Spleen (tissue), 11 donors: Measurements from ENCODE around the gene KRT77. TPM values are rescaled to one million over a fixed set of nuclear protein-coding genes. Genes with fewer than 3 reads are reported as not detected.

ENCODE experiments used
- DNase-seq: peaks from one replicate; pipeline ENCODE4 v3.0.0-alpha.2; 2020
- H3K27ac ChIP-seq, 8 donors: fragments of 200-600 bp; sonication (generic) in 7 of 8; 1 replicate in 4 of 8; 2 replicates in 4 of 8; pipeline versions ENCODE4 v1.5.0 to v1.8.0; 2016 to 2021; ENCODE audit warnings: inconsistent platforms in 4 of 8, mild to moderate bottlenecking in 4 of 8, moderate library complexity in 1 of 8
- H3K27me3 ChIP-seq, 7 donors: fragments of 200-600 bp; sonication (generic) in 6 of 7; replicated peaks in 1 of 7; 1 replicate in 4 of 7; 2 replicates in 3 of 7; pipeline versions ENCODE4 v1.5.0 to v1.8.0; 2016 to 2021; ENCODE audit warnings: inconsistent platforms in 3 of 7, mild to moderate bottlenecking in 1 of 7
- H3K36me3 ChIP-seq, 6 donors: fragments of 200-600 bp; sonication (generic) in 5 of 6; 1 replicate in 4 of 6; 2 replicates in 2 of 6; pipeline versions ENCODE4 v1.5.0 to v1.8.0; 2016 to 2021; ENCODE audit warnings: inconsistent platforms in 2 of 6
- H3K4me1 ChIP-seq, 6 donors: fragments of 200-600 bp; sonication (generic) in 5 of 6; 1 replicate in 3 of 6; 2 replicates in 3 of 6; pipeline versions ENCODE4 v1.5.0 to v1.8.0; 2016 to 2021; ENCODE audit warnings: inconsistent platforms in 3 of 6
- H3K4me3 ChIP-seq, 8 donors: fragments of 200-600 bp; sonication (generic) in 7 of 8; 1 replicate in 4 of 8; 2 replicates in 4 of 8; pipeline versions ENCODE4 v1.5.0 to v1.8.0; 2016 to 2021; ENCODE audit warnings: inconsistent platforms in 4 of 8, mild to moderate bottlenecking in 4 of 8, moderate library complexity in 2 of 8
- H3K9me3 ChIP-seq, 8 donors: fragments of 200-600 bp; sonication (generic) in 7 of 8; 1 replicate in 4 of 8; 2 replicates in 4 of 8; pipeline versions ENCODE4 v1.5.0 to v1.8.0; 2016 to 2021; ENCODE audit warnings: inconsistent platforms in 4 of 8
- POLR2A ChIP-seq, 3 donors: fragments of 450-650 bp; IDR thresholded peaks; one replicate each; pipeline ENCODE4 v1.5.1; 2017; ENCODE audit warnings: antibody characterized with exemption in 3 of 3, mild to moderate bottlenecking in 1 of 3
- POLR2AphosphoS5 ChIP-seq, 3 donors: sonication (generic); formaldehyde crosslinking; IDR thresholded peaks; one replicate each; pipeline ENCODE4 v1.5.1; 2017; ENCODE audit warnings: antibody characterized with exemption in 3 of 3
- WGBS, 5 donors: extraction: QIAGEN DNeasy Blood & Tissue Kit in 3 of 5; methylation state at CpG; one replicate each; pipeline versions ENCODE4 v1.1.5 to v1.1.7; 2013 to 2018; 5-methylcytosine and 5-hydroxymethylcytosine counted together
- intact Hi-C: fragments of 100-400 bp; cut with DNase I; formaldehyde crosslinking; loops from one replicate; pipeline ENCODE4 v1.15.0; 2023; ENCODE audit warnings: low total_unique reads
- polyA plus RNA-seq, 3 donors: library from polyadenylated mRNA; stranded (reverse); fragments of 200-250 nt; gene quantifications; one replicate each; pipeline ENCODE4 v1.2.1, GENCODE V29; 2013
- total RNA-seq, 7 donors: library from RNA; depleted of rRNA in 3 of 7; stranded (reverse); fragments of >200 nt in 3 of 7; fragmentation: NEBNext Ultra II Directional in 4 of 7; extraction: Animal tissue kit (Norgen Biotek cat#: 25700) in 4 of 7; gene quantifications; one replicate each; pipeline versions ENCODE4 v1.1.0 to v1.2.1, GENCODE V29; 2016 to 2021
- TF ChIP-seq, protein P1 (sequence below), 11 experiments: fragments of 200-600 bp in 7 of 11; fragments of 450-650 bp in 4 of 11; sonication (generic) in 4 of 11; IDR thresholded peaks in 8 of 11; conservative IDR thresholded peaks in 3 of 11; 1 replicate in 7 of 11; 2 replicates in 4 of 11; pipeline versions ENCODE4 v1.4.0 to v1.8.0; 2016 to 2021; ENCODE audit warnings: antibody characterized with exemption in 11 of 11, inconsistent platforms in 4 of 11, mild to moderate bottlenecking in 1 of 11
- donor health status: healthy with polysubstance abuse.
- donor health status: DM: no; HTN: no; CAD: no; lungs with moderate emphysema.
- donor health status: DM: no; HTN: no; CAD: no.
- donor health status: Bipolar disorder and iron deficiency.
- donor health status: healthy.
- donor health status: DM: no; HTN: no; CAD: no.
- donor health status: DM: yes; HTN: yes; CAD: no.

Gene KRT77
- total and polyA plus RNA-seq, 10 donors, result 0.03 TPM; not detected in 9

DNA sequence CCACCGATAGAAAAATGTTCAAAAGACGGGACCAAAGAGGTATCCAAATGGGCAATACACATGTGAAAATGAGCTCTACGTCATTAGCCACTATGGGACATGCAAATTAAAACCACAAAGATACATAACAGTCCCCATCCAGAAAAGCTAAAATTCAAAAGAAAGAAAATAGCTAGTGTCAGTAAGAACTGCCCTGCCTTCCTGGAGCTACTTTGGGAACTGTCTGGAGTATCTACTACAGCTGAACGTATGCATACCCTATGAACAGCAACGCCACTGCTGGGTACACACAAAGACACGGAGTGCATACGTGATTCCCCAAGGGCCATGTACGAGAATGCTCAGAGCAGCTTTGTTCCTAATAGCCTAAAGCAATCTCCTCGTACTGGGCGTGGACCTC lies 25.8 kb upstream of the KRT77 start:
- H3K4me1 ChIP-seq, result no peaks in the 10 kb centered on the region

GRCh38 chr12:52728374-52728773 lies 25.1 kb upstream of the KRT77 start:
- Histone ChIP-seq H3K4me3 (no peak overlapping the region), H3K27ac (no peak overlapping the region), H3K4me1 (no peaks in the 10 kb centered on the region), H3K36me3 (no peaks in the 10 kb centered on the region), H3K27me3 (peaks cover 0 to 15% (median 0%) of the 10 kb centered on the region in 7 donors), H3K9me3 (no peaks in the 10 kb centered on the region)
- WGBS, 5 donors, result 87 to 96% (median 93%) methylated on average over 2 of the region's 2 CpGs
- DNase-seq, result no peak
- intact Hi-C loops, result no loop called here
- TF ChIP-seq POLR2A (IDR thresholded peaks at IDR 0.05) (no peak), POLR2AphosphoS5 (IDR thresholded peaks at IDR 0.05) (no peak)
- TF ChIP-seq, protein P1, sequence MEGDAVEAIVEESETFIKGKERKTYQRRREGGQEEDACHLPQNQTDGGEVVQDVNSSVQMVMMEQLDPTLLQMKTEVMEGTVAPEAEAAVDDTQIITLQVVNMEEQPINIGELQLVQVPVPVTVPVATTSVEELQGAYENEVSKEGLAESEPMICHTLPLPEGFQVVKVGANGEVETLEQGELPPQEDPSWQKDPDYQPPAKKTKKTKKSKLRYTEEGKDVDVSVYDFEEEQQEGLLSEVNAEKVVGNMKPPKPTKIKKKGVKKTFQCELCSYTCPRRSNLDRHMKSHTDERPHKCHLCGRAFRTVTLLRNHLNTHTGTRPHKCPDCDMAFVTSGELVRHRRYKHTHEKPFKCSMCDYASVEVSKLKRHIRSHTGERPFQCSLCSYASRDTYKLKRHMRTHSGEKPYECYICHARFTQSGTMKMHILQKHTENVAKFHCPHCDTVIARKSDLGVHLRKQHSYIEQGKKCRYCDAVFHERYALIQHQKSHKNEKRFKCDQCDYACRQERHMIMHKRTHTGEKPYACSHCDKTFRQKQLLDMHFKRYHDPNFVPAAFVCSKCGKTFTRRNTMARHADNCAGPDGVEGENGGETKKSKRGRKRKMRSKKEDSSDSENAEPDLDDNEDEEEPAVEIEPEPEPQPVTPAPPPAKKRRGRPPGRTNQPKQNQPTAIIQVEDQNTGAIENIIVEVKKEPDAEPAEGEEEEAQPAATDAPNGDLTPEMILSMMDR (IDR thresholded peaks at IDR 0.05 in 8 of 11, conservative IDR thresholded peaks at IDR 0.05 in 3 of 11), result no peak

More for the DNA sequence above, 25.8 kb upstream of the KRT77 start:
- TF ChIP-seq, protein P1 (IDR thresholded peaks at IDR 0.05 in 8 of 11, conservative IDR thresholded peaks at IDR 0.05 in 3 of 11), result no peak
- no peak for TF ChIP-seq POLR2AphosphoS5 (IDR thresholded peaks at IDR 0.05)
- no peak for TF ChIP-seq POLR2A (IDR thresholded peaks at IDR 0.05)
- Histone ChIP-seq H3K9me3 (no peaks in the 10 kb centered on the region), H3K4me3 (no peak overlapping the region), H3K36me3 (no peaks in the 10 kb centered on the region), H3K27me3 (peaks cover 0 to 19% (median 0%) of the 10 kb centered on the region in 7 donors), H3K27ac (no peak overlapping the region)
- intact Hi-C loops, result no loop called here
- 81 to 89% (median 84%) methylated on average over 9 to 10 of the region's 10 CpGs for WGBS, 5 donors
- DNase-seq, result no peak

DNA sequence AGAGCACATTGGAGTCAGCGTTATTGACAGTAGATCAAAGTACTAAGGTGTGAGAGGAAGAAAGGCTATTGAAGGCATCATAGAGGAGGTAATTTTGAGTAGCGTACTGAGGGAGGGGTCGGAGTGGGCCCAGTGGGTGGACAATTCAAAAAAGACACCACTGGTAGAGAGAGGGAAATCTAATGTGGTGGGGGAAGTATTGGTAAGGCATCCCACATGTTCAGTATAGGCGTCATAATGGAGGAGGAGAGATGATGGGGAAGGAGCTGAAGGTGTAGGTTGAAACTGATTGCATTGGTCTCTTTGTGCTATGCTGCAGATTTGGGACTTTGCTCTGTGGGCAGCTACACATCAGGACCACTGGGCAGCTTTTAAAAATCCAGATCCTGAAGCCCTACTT lies 23.7 kb upstream of the KRT77 start:
- WGBS, 5 donors, result 74 to 89% (median 79%) methylated on average over 4 of the region's 4 CpGs
- TF ChIP-seq POLR2AphosphoS5 (IDR thresholded peaks at IDR 0.05), result no peak
- TF ChIP-seq, protein P1 (IDR thresholded peaks at IDR 0.05 in 8 of 11, conservative IDR thresholded peaks at IDR 0.05 in 3 of 11), result no peak
- TF ChIP-seq POLR2A (IDR thresholded peaks at IDR 0.05), result no peak
- Histone ChIP-seq H3K36me3 (no peaks in the 10 kb centered on the region), H3K27me3 (peaks cover 0 to 15% (median 0%) of the 10 kb centered on the region in 7 donors), H3K4me3 (no peak overlapping the region), H3K9me3 (no peaks in the 10 kb centered on the region), H3K4me1 (no peaks in the 10 kb centered on the region), H3K27ac (no peak overlapping the region)
- DNase-seq, result no peak
- intact Hi-C loops, result no loop called here

DNA sequence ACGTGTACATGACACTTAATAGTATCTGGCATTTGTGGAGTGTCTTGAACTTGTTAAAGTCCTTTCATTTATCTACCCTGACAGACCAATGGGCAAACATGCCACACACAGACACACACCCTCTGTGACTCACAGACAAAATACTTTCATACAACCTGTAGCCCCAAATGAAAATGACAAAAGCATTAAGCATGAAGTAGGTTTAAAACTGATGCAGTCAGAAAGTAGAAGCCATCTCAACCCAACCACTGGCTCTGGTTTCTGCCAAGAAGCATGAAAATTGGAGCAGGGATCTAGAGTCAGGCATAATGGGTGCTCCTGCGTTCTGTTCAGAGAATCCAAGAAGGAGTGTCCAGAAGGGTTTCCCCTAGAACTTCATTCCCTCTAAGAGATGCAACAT lies 23.1 kb upstream of the KRT77 start:
- TF ChIP-seq, protein P1 (IDR thresholded peaks at IDR 0.05 in 8 of 11, conservative IDR thresholded peaks at IDR 0.05 in 3 of 11), result no peak
- no peak for TF ChIP-seq POLR2AphosphoS5 (IDR thresholded peaks at IDR 0.05)
- TF ChIP-seq POLR2A (IDR thresholded peaks at IDR 0.05), result no peak
- Histone ChIP-seq H3K4me1 (no peaks in the 10 kb centered on the region), H3K9me3 (no peaks in the 10 kb centered on the region), H3K4me3 (no peak overlapping the region), H3K27ac (no peak overlapping the region), H3K27me3 (peaks cover 0 to 15% (median 0%) of the 10 kb centered on the region in 7 donors), H3K36me3 (no peaks in the 10 kb centered on the region)
- intact Hi-C loops, result no loop called here
- DNase-seq, result no peak
- 65 to 73% (median 68%) methylated on average over 2 of the region's 2 CpGs for WGBS, 5 donors
